SK-N-SH (cell line): ENCODE measurements around the gene SPTBN5. TPM values are rescaled to one million over a fixed set of nuclear protein-coding genes. Genes with fewer than 3 reads are reported as not detected.

Source experiments
- CTCF ChIA-PET: fragments of 300-600, 350-600 bp; formaldehyde crosslinking; extraction: SDS; loops from one replicate; lab custom pipeline; 2021; lab: Yijun Ruan, JAX
- POLR2A ChIA-PET: fragments of 350-600 bp; sonication (Branson Sonifier 250); formaldehyde crosslinking; extraction: SDS; loops from one replicate; lab custom pipeline; 2020; ENCODE audit warnings: antibody characterized with exemption, inconsistent platforms; lab: Yijun Ruan, JAX
- DNase-seq: peaks from one replicate; pipeline ENCODE4 v3.0.0; 2012
- H2AFZ ChIP-seq: fragments of 200-600 bp; sonication (generic); 2 replicates; pipeline ENCODE4 v1.8.1; 2016; ENCODE audit warnings: antibody characterized with exemption, mild to moderate bottlenecking, low read depth
- H3F3A ChIP-seq: fragments of 200-600 bp; sonication (generic); replicated peaks from 2 replicates; pipeline ENCODE3; 2016; ENCODE audit warnings: antibody characterized with exemption, mild to moderate bottlenecking; ENCODE audit not compliant: insufficient read depth
- H3K27ac ChIP-seq, 2 experiments: fragments of 200-500 bp in 1 of 2; fragments of 200-600 bp in 1 of 2; sonication (Bioruptor generic) in 1 of 2; sonication (generic), shearing (Covaris generic) in 1 of 2; 2 replicates each; pipeline versions ENCODE4 v1.5.1 to v1.6.1; 2014 to 2016; ENCODE audit warnings: low read depth in 2 of 2, inconsistent platforms in 1 of 2, low read length in 1 of 2, mild to moderate bottlenecking in 1 of 2, mixed read lengths in 1 of 2
- H3K27me3 ChIP-seq: fragments of 200-600 bp; sonication (generic), shearing (Covaris generic); 2 replicates; pipeline ENCODE4 v1.6.1; 2016; ENCODE audit warnings: mixed run types; ENCODE audit not compliant: insufficient read depth
- H3K36me3 ChIP-seq, 2 experiments: fragments of 200-500 bp in 1 of 2; fragments of 200-600 bp in 1 of 2; sonication (Bioruptor generic) in 1 of 2; sonication (generic) in 1 of 2; replicated peaks in 1 of 2; 2 replicates each; pipeline versions ENCODE3 to v1.5.1; 2014 to 2016; ENCODE audit warnings: low read length in 1 of 2, mild to moderate bottlenecking in 1 of 2; ENCODE audit not compliant: insufficient read depth in 2 of 2, control insufficient read depth in 1 of 2
- H3K4me1 ChIP-seq, 2 experiments: fragments of 200-500 bp in 1 of 2; fragments of 200-600 bp in 1 of 2; sonication (Bioruptor generic) in 1 of 2; sonication (generic), shearing (Covaris generic) in 1 of 2; 2 replicates each; pipeline versions ENCODE4 v1.5.1 to v1.6.1; 2014 to 2016; ENCODE audit warnings: low read depth in 1 of 2, low read length in 1 of 2, mixed run types in 1 of 2; ENCODE audit not compliant: insufficient read depth in 2 of 2, control insufficient read depth in 1 of 2
- H3K4me2 ChIP-seq: fragments of 200-600 bp; sonication (generic), shearing (Covaris generic); 2 replicates; pipeline ENCODE4 v1.6.1; 2017; ENCODE audit warnings: mixed run types
- H3K4me3 ChIP-seq, 2 experiments: fragments of 200-500 bp in 1 of 2; fragments of 200-600 bp in 1 of 2; sonication (Bioruptor generic) in 1 of 2; sonication (generic), shearing (Covaris generic) in 1 of 2; 2 replicates each; pipeline versions ENCODE4 v1.5.1 to v1.8.1; 2014 to 2016; ENCODE audit warnings: low read depth in 2 of 2, inconsistent platforms in 1 of 2, low read length in 1 of 2, mild to moderate bottlenecking in 1 of 2, mixed read lengths in 1 of 2, moderate library complexity in 1 of 2
- H3K79me2 ChIP-seq: fragments of 200-600 bp; sonication (generic); 2 replicates; pipeline ENCODE4 v1.8.1; 2017; ENCODE audit warnings: mild to moderate bottlenecking; ENCODE audit not compliant: insufficient read depth
- H3K9ac ChIP-seq: fragments of 200-600 bp; sonication (generic); 2 replicates; pipeline ENCODE4 v1.6.1; 2017; ENCODE audit warnings: mixed run types
- H3K9me2 ChIP-seq: fragments of 200-600 bp; sonication (generic); 2 replicates; pipeline ENCODE4 v1.6.1; 2017; ENCODE audit warnings: mixed run types
- H3K9me3 ChIP-seq: fragments of 200-600 bp; sonication (generic); 2 replicates; pipeline ENCODE4 v1.6.1; 2017; ENCODE audit warnings: mixed run types, mild to moderate bottlenecking, moderate library complexity
- H4K20me1 ChIP-seq: fragments of 200-600 bp; sonication (generic); 2 replicates; pipeline ENCODE4 v1.6.1; 2017; ENCODE audit warnings: mild to moderate bottlenecking, mixed run types; ENCODE audit not compliant: insufficient read depth
- CHD2 ChIP-seq: fragments of 150-350 bp; IDR thresholded peaks from 2 replicates; pipeline ENCODE4 v1.6.1; 2018; ENCODE audit warnings: low read length; ENCODE audit not compliant: partially characterized antibody
- EP300 ChIP-seq, 2 experiments: IDR thresholded peaks; 2 replicates each; pipeline versions ENCODE4 v1.4.0 to v1.6.1; 2012; ENCODE audit warnings: borderline replicate concordance in 1 of 2, low read depth in 1 of 2, low read length in 1 of 2
- GATA2 ChIP-seq: sonication (generic); formaldehyde crosslinking; IDR thresholded peaks from 2 replicates; pipeline ENCODE4 v1.5.0; 2020; ENCODE audit warnings: mild to moderate bottlenecking, missing genetic modification reagents
- JUND ChIP-seq: IDR thresholded peaks from 2 replicates; pipeline ENCODE4 v1.4.0; 2012
- MAX ChIP-seq: IDR thresholded peaks from 2 replicates; pipeline ENCODE4 v1.4.0; 2012; ENCODE audit warnings: low read depth
- MEF2A ChIP-seq: IDR thresholded peaks from 2 replicates; pipeline ENCODE4 v1.4.0; 2012; ENCODE audit warnings: low read depth, borderline replicate concordance
- MXI1 ChIP-seq: IDR thresholded peaks from 2 replicates; pipeline ENCODE4 v1.6.1; 2012; ENCODE audit warnings: mild to moderate bottlenecking, low read depth, low read length, improper control_type of control experiment
- NFIC ChIP-seq: IDR thresholded peaks from 2 replicates; pipeline ENCODE4 v1.4.0; 2012; ENCODE audit warnings: borderline replicate concordance
- NRF1 ChIP-seq: IDR thresholded peaks from 2 replicates; pipeline ENCODE4 v1.6.1; 2012; ENCODE audit warnings: low read depth, mild to moderate bottlenecking, low read length
- POLR2AphosphoS5 ChIP-seq: IDR thresholded peaks from 2 replicates; pipeline ENCODE4 v1.6.1; 2012; ENCODE audit warnings: low read depth, low read length
- RAD21 ChIP-seq: IDR thresholded peaks from 2 replicates; pipeline ENCODE4 v1.6.1; 2012; ENCODE audit warnings: mild to moderate bottlenecking, low read length
- RCOR1 ChIP-seq: fragments of 150-350 bp; IDR thresholded peaks from 2 replicates; pipeline ENCODE4 v1.6.1; 2017; ENCODE audit warnings: antibody characterized with exemption, low read length
- REST ChIP-seq: IDR thresholded peaks from 2 replicates; pipeline ENCODE4 v1.6.1; 2012; ENCODE audit warnings: mild to moderate bottlenecking, low read depth, low read length, moderate library complexity
- RFX5 ChIP-seq: IDR thresholded peaks from 2 replicates; pipeline ENCODE4 v1.6.1; 2012; ENCODE audit warnings: mild to moderate bottlenecking, improper control_type of control experiment, low read length
- RXRA ChIP-seq: IDR thresholded peaks from 2 replicates; pipeline ENCODE4 v1.4.0; 2012; ENCODE audit warnings: low read depth, mild to moderate bottlenecking, borderline replicate concordance
- SIN3A ChIP-seq: IDR thresholded peaks from 2 replicates; pipeline ENCODE4 v1.6.1; 2012; ENCODE audit warnings: low read depth, mild to moderate bottlenecking, low read length, moderate library complexity, borderline replicate concordance
- TAF1 ChIP-seq: IDR thresholded peaks from 2 replicates; pipeline ENCODE4 v1.6.1; 2012; ENCODE audit warnings: low read depth, mild to moderate bottlenecking, low read length, moderate library complexity, borderline replicate concordance
- TCF12 ChIP-seq: IDR thresholded peaks from 2 replicates; pipeline ENCODE4 v1.4.0; 2012
- USF1 ChIP-seq: IDR thresholded peaks from 2 replicates; pipeline ENCODE4 v1.4.0; 2012; ENCODE audit warnings: low read depth, borderline replicate concordance
- USF2 ChIP-seq: fragments of 150-350 bp; IDR thresholded peaks from 2 replicates; pipeline ENCODE4 v1.6.1; 2017; ENCODE audit warnings: antibody characterized with exemption, low read length, low read depth, borderline replicate concordance
- YY1 ChIP-seq: IDR thresholded peaks from 2 replicates; pipeline ENCODE4 v1.4.0; 2012; ENCODE audit warnings: low read depth, mild to moderate bottlenecking
- ZBTB33 ChIP-seq: IDR thresholded peaks from 2 replicates; pipeline ENCODE4 v1.4.0; 2012; ENCODE audit warnings: low read depth, borderline replicate concordance
- WGBS: methylation state at CpG from one replicate; pipeline ENCODE4 v1.1.6; 2017; ENCODE audit warnings: low lambda C conversion rate; 5-methylcytosine and 5-hydroxymethylcytosine counted together
- polyA plus RNA-seq, 3 experiments: library from polyadenylated mRNA; depleted of rRNA; stranded (reverse); fragments of >200 nt; gene quantifications; 2 replicates each; pipeline ENCODE4 v1.2.3, GENCODE V29; 2012

Gene SPTBN5
- polyA plus RNA-seq, 1 of the 3 experiments (the other 2 are of a cell fraction) = 0.23 TPM

- Histone ChIP-seq H3K27ac (no peak overlapping the region), H3K4me1 (peaks cover 0 to 3% of the 10 kb centered on the region in 2 experiments; a peak in 1 of 4 replicates), H3K27me3 (no peaks in the 10 kb centered on the region), H2AFZ (no peak overlapping the region), H3K9ac (no peak overlapping the region), H3F3A (no peaks in the 10 kb centered on the region), H3K36me3 (peaks cover 0 to 51% of the 10 kb centered on the region in 2 experiments), H3K9me3 (no peaks in the 10 kb centered on the region), H3K9me2 (no peaks in the 10 kb centered on the region), H4K20me1 (no peaks in the 10 kb centered on the region), H3K4me2 (no peak overlapping the region), H3K4me3 (no peak overlapping the region), H3K79me2 (no peaks in the 10 kb centered on the region)
- ChIA-PET POLR2A (no interaction called here), CTCF (interaction anchor here (0.6 to 8.6 kb wide), 5 partner anchors 12 to 371 kb away, joined by 3 to 66 read pairs (median 13); partner anchors contain the start of gene MAPKBP1)
- no peak for DNase-seq
- no peak for TF ChIP-seq REST
- no peak for TF ChIP-seq SIN3A
- TF ChIP-seq MXI1 = no peak
- TF ChIP-seq POLR2AphosphoS5 = no peak
- TF ChIP-seq JUND = no peak
- no peak for TF ChIP-seq RCOR1
- no peak for TF ChIP-seq GATA2 (CRISPR knock-in tag)
- TF ChIP-seq RXRA = no peak
- no peak for TF ChIP-seq USF1
- TF ChIP-seq MEF2A = no peak
- WGBS = 95% methylated on average over 4 of the region's 11 CpGs
Observed at GRCh38 chr15:41823502-41823901, 70.4 kb downstream of the SPTBN5 start.

- H3K4me2 ChIP-seq = no peak overlapping the region
- POLR2A ChIA-PET = no interaction called here
- H3K36me3 ChIP-seq = peaks cover 0 to 56% of the 10 kb centered on the region in 2 experiments
- no peak overlapping the region for H3K4me3 ChIP-seq
- no peaks in the 10 kb centered on the region for H3F3A ChIP-seq
- DNase-seq = no peak
- H3K27ac ChIP-seq = no peak overlapping the region
- H3K27me3 ChIP-seq = no peaks in the 10 kb centered on the region
- H3K4me1 ChIP-seq = peaks cover 0 to 3% of the 10 kb centered on the region in 2 experiments; a peak in 1 of 4 replicates
- H3K79me2 ChIP-seq = no peaks in the 10 kb centered on the region
- WGBS = no CpG with 5 or more reads among the region's 6 CpGs
- H4K20me1 ChIP-seq = no peaks in the 10 kb centered on the region
- H3K9me2 ChIP-seq = no peaks in the 10 kb centered on the region
- H3K9ac ChIP-seq = no peak overlapping the region
- no peak overlapping the region for H2AFZ ChIP-seq
- CTCF ChIA-PET = interaction anchor here (0.6 to 8.6 kb wide), 5 partner anchors 12 to 370 kb away, joined by 3 to 66 read pairs (median 13); partner anchors contain the start of gene MAPKBP1
- H3K9me3 ChIP-seq = no peaks in the 10 kb centered on the region
- TF ChIP-seq ZBTB33 (no peak), TCF12 (no peak), RFX5 (no peak), YY1 (no peak), USF2 (no peak), RCOR1 (no peak), MEF2A (no peak), NRF1 (no peak), EP300 (IDR thresholded peaks at IDR 0.05; ENCODE audit: borderline replicate concordance in 1 of 2, low read depth in 1 of 2, low read length in 1 of 2) (no peak), MXI1 (no peak), TAF1 (no peak), RXRA (no peak), NFIC (no peak), CHD2 (no peak), RAD21 (no peak), MAX (no peak)
Observed at GRCh38 chr15:41822957-41823356, 70.9 kb downstream of the SPTBN5 start.
